NCI-H510A (cell line): ENCODE results near the gene MGAT4A.
"Not testable (repeated sequence)": the region's sequence is repeated elsewhere in the genome, so short reads cannot be mapped to it uniquely, and the experiment has no call there.

ENCODE experiments used
- DNase-seq: peaks from one replicate; lab custom pipeline; 2025; lab: John Stamatoyannopoulos, UW

The MGAT4A gene

GRCh38 chr2:98702858-98703620 is 27.9 kb downstream of the MGAT4A start:
- DNase-seq = no peak

GRCh38 chr2:98702127-98702802 is 28.7 kb downstream of the MGAT4A start:
- DNase-seq = no peak

- DNase-seq = no peak
Observed at GRCh38 chr2:98701230-98701629, 29.7 kb downstream of the MGAT4A start.

GRCh38 chr2:98698896-98699295 is 32.0 kb downstream of the MGAT4A start:
- DNase-seq = no peak

GRCh38 chr2:98697651-98698337 is 33.1 kb downstream of the MGAT4A start:
- DNase-seq = no peak

GRCh38 chr2:98696200-98696599 is 34.7 kb downstream of the MGAT4A start:
- DNase-seq = no peak

GRCh38 chr2:98695255-98695654 is 35.7 kb downstream of the MGAT4A start:
- no peak for DNase-seq

GRCh38 chr2:98693477-98693876 is 37.5 kb downstream of the MGAT4A start:
- DNase-seq = no peak

GRCh38 chr2:98692090-98693054 is 38.6 kb downstream of the MGAT4A start:
- no peak for DNase-seq

GRCh38 chr2:98691303-98691702 is 39.6 kb downstream of the MGAT4A start:
- no peak for DNase-seq

- DNase-seq = no peak
Observed at GRCh38 chr2:98685930-98686887, 44.7 kb downstream of the MGAT4A start.

- no peak for DNase-seq
Observed at GRCh38 chr2:98683728-98684127, 47.2 kb downstream of the MGAT4A start.

- no peak for DNase-seq
Observed at GRCh38 chr2:98676742-98677141, 54.2 kb downstream of the MGAT4A start.

GRCh38 chr2:98674233-98674964 is 56.5 kb downstream of the MGAT4A start:
- no peak for DNase-seq

GRCh38 chr2:98669675-98670074 is 61.3 kb downstream of the MGAT4A start:
- DNase-seq = no peak

- no peak for DNase-seq
Observed at GRCh38 chr2:98665677-98666076, 65.3 kb downstream of the MGAT4A start.

GRCh38 chr2:98664323-98664722 is 66.6 kb downstream of the MGAT4A start:
- DNase-seq = no peak

- no peak for DNase-seq
Observed at GRCh38 chr2:98663511-98664090, 67.3 kb downstream of the MGAT4A start.

- not testable (repeated sequence) for DNase-seq
Observed at GRCh38 chr2:98659491-98659840, 71.5 kb downstream of the MGAT4A start.
